Spleen (tissue), 11 donors: ENCODE data around the gene LRRN4. TPM values are rescaled to one million over a fixed set of nuclear protein-coding genes. Genes with fewer than 3 reads are reported as not detected.

ENCODE experiments used
- DNase-seq: peaks from one replicate; pipeline ENCODE4 v3.0.0-alpha.2; 2020
- H3K27ac ChIP-seq, 8 donors: fragments of 200-600 bp; sonication (generic) in 7 of 8; 1 replicate in 4 of 8; 2 replicates in 4 of 8; pipeline versions ENCODE4 v1.5.0 to v1.8.0; 2016 to 2021; ENCODE audit warnings: inconsistent platforms in 4 of 8, mild to moderate bottlenecking in 4 of 8, moderate library complexity in 1 of 8
- H3K27me3 ChIP-seq, 7 donors: fragments of 200-600 bp; sonication (generic) in 6 of 7; replicated peaks in 1 of 7; 1 replicate in 4 of 7; 2 replicates in 3 of 7; pipeline versions ENCODE4 v1.5.0 to v1.8.0; 2016 to 2021; ENCODE audit warnings: inconsistent platforms in 3 of 7, mild to moderate bottlenecking in 1 of 7
- H3K36me3 ChIP-seq, 6 donors: fragments of 200-600 bp; sonication (generic) in 5 of 6; 1 replicate in 4 of 6; 2 replicates in 2 of 6; pipeline versions ENCODE4 v1.5.0 to v1.8.0; 2016 to 2021; ENCODE audit warnings: inconsistent platforms in 2 of 6
- H3K4me1 ChIP-seq, 6 donors: fragments of 200-600 bp; sonication (generic) in 5 of 6; 1 replicate in 3 of 6; 2 replicates in 3 of 6; pipeline versions ENCODE4 v1.5.0 to v1.8.0; 2016 to 2021; ENCODE audit warnings: inconsistent platforms in 3 of 6
- H3K4me3 ChIP-seq, 8 donors: fragments of 200-600 bp; sonication (generic) in 7 of 8; 1 replicate in 4 of 8; 2 replicates in 4 of 8; pipeline versions ENCODE4 v1.5.0 to v1.8.0; 2016 to 2021; ENCODE audit warnings: inconsistent platforms in 4 of 8, mild to moderate bottlenecking in 4 of 8, moderate library complexity in 2 of 8
- H3K9me3 ChIP-seq, 8 donors: fragments of 200-600 bp; sonication (generic) in 7 of 8; 1 replicate in 4 of 8; 2 replicates in 4 of 8; pipeline versions ENCODE4 v1.5.0 to v1.8.0; 2016 to 2021; ENCODE audit warnings: inconsistent platforms in 4 of 8
- CTCF ChIP-seq, 11 experiments: fragments of 200-600 bp in 7 of 11; fragments of 450-650 bp in 4 of 11; sonication (generic) in 4 of 11; IDR thresholded peaks in 8 of 11; conservative IDR thresholded peaks in 3 of 11; 1 replicate in 7 of 11; 2 replicates in 4 of 11; pipeline versions ENCODE4 v1.4.0 to v1.8.0; 2016 to 2021; ENCODE audit warnings: antibody characterized with exemption in 11 of 11, inconsistent platforms in 4 of 11, mild to moderate bottlenecking in 1 of 11
- POLR2A ChIP-seq, 3 donors: fragments of 450-650 bp; IDR thresholded peaks; one replicate each; pipeline ENCODE4 v1.5.1; 2017; ENCODE audit warnings: antibody characterized with exemption in 3 of 3, mild to moderate bottlenecking in 1 of 3
- POLR2AphosphoS5 ChIP-seq, 3 donors: sonication (generic); formaldehyde crosslinking; IDR thresholded peaks; one replicate each; pipeline ENCODE4 v1.5.1; 2017; ENCODE audit warnings: antibody characterized with exemption in 3 of 3
- WGBS, 5 donors: extraction: QIAGEN DNeasy Blood & Tissue Kit in 3 of 5; methylation state at CpG; one replicate each; pipeline versions ENCODE4 v1.1.5 to v1.1.7; 2013 to 2018; 5-methylcytosine and 5-hydroxymethylcytosine counted together
- intact Hi-C: fragments of 100-400 bp; cut with DNase I; formaldehyde crosslinking; loops from one replicate; pipeline ENCODE4 v1.15.0; 2023; ENCODE audit warnings: low total_unique reads
- polyA plus RNA-seq, 3 donors: library from polyadenylated mRNA; stranded (reverse); fragments of 200-250 nt; gene quantifications; one replicate each; pipeline ENCODE4 v1.2.1, GENCODE V29; 2013
- total RNA-seq, 7 donors: library from RNA; depleted of rRNA in 3 of 7; stranded (reverse); fragments of >200 nt in 3 of 7; fragmentation: NEBNext Ultra II Directional in 4 of 7; extraction: Animal tissue kit (Norgen Biotek cat#: 25700) in 4 of 7; gene quantifications; one replicate each; pipeline versions ENCODE4 v1.1.0 to v1.2.1, GENCODE V29; 2016 to 2021
- donor health status: healthy with polysubstance abuse.
- donor health status: DM: no; HTN: no; CAD: no; lungs with moderate emphysema.
- donor health status: DM: no; HTN: no; CAD: no.
- donor health status: Bipolar disorder and iron deficiency.
- donor health status: healthy.
- donor health status: DM: no; HTN: no; CAD: no.
- donor health status: DM: yes; HTN: yes; CAD: no.

The LRRN4 gene
- total and polyA plus RNA-seq, 10 donors, result 0.13 to 0.18 TPM; not detected in 8

DNA sequence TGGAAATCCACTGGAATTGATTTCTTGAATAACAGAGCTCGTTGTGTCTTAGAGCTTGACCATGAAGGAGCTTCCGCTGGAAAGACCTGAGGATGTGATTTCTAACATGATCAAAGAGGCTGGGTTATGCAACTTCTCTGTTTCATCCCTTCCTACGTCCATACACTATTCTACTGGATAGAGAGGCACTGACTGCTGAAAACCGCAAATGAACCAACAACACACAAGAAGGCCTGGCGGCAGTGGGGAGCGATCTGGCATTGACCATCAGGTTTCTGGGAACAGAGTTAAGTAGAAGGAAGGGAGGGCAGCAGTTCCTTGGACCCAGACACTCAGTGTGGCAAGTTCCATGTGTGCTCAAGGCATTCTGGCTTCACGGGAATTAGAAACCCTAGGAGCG is 13.3 kb downstream of the LRRN4 start:
- no peaks in the 10 kb centered on the region for H3K9me3 ChIP-seq
- TF ChIP-seq POLR2AphosphoS5 (IDR thresholded peaks at IDR 0.05) (no peak), POLR2A (IDR thresholded peaks at IDR 0.05) (no peak), CTCF (IDR thresholded peaks at IDR 0.05 in 8 of 11, conservative IDR thresholded peaks at IDR 0.05 in 3 of 11) (no peak)
- no peak for DNase-seq
- no peaks in the 10 kb centered on the region for H3K27me3 ChIP-seq
- H3K27ac ChIP-seq, result no peak overlapping the region
- intact Hi-C loops, result no loop called here
- no peak overlapping the region for H3K4me3 ChIP-seq
- H3K4me1 ChIP-seq, result no peaks in the 10 kb centered on the region
- WGBS, 5 donors, result 85 to 98% (median 95%) methylated on average over 8 of the region's 8 CpGs
- H3K36me3 ChIP-seq, result peaks cover 0 to 72% (median 60%) of the 10 kb centered on the region in 6 donors

DNA sequence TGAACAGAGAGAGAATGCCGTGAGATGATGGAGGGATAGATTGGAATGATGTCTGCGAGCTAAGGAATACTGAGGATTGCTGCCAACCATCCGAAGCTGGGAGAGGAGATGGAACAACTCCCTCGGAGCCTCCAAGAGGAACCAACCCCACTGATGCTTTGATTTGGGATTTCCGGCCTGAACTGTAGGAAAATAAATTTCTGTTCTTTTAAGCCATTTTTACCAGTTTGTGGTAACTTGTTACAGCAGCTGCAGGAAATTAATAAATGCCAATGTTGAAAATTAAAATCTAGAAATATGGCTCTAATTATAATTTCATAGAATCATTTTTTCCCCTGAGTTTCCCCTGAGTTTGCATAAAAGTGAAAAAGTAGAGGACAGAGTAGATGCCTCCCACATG is 14.1 kb downstream of the LRRN4 start:
- H3K4me3 ChIP-seq, result no peak overlapping the region
- intact Hi-C loops, result no loop called here
- peaks cover 0 to 79% (median 67%) of the 10 kb centered on the region in 6 donors for H3K36me3 ChIP-seq
- H3K27me3 ChIP-seq, result no peaks in the 10 kb centered on the region
- DNase-seq, result no peak
- TF ChIP-seq POLR2AphosphoS5 (IDR thresholded peaks at IDR 0.05) (no peak), POLR2A (IDR thresholded peaks at IDR 0.05) (no peak), CTCF (IDR thresholded peaks at IDR 0.05 in 8 of 11, conservative IDR thresholded peaks at IDR 0.05 in 3 of 11) (no peak)
- H3K9me3 ChIP-seq, result no peaks in the 10 kb centered on the region
- peaks cover 0 to 1% (median 0%) of the 10 kb centered on the region in 6 donors for H3K4me1 ChIP-seq
- H3K27ac ChIP-seq, result no peak overlapping the region
- WGBS, 5 donors, result 89 to 96% (median 91%) methylated on average over 5 of the region's 5 CpGs

- Histone ChIP-seq H3K27me3 (no peaks in the 10 kb centered on the region), H3K9me3 (no peaks in the 10 kb centered on the region), H3K36me3 (peaks cover 0 to 94% (median 78%) of the 10 kb centered on the region in 6 donors), H3K27ac (no peak overlapping the region), H3K4me3 (no peak overlapping the region), H3K4me1 (peaks cover 0 to 16% (median 6%) of the 10 kb centered on the region in 6 donors)
- 93 to 100% (median 98%) methylated on average over 3 of the region's 3 CpGs for WGBS, 5 donors
- TF ChIP-seq POLR2A (IDR thresholded peaks at IDR 0.05) (no peak), CTCF (IDR thresholded peaks at IDR 0.05 in 8 of 11, conservative IDR thresholded peaks at IDR 0.05 in 3 of 11) (no peak), POLR2AphosphoS5 (IDR thresholded peaks at IDR 0.05) (no peak)
- intact Hi-C loops, result no loop called here
- no peak for DNase-seq
Measured at GRCh38 chr20:6038256-6038655, 15.6 kb downstream of the LRRN4 start.

DNA sequence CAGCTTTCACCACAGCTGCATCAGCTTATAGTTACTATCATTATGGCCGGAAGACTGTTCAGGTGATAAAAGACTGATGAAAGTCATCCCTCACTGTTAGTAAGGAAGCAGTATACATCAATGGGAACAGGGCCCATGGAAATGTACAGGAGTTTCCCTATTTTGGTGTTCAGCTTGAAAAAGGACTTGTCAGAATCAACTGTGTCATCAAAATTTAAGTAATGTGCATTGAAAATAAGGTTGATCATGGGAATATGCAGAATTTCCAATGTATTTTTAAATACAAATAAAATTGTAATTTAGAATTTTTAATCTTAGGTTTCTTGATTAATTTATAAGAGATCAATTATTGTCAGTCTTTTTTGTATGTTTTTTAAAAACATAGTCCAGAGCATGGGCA is 16.8 kb downstream of the LRRN4 start:
- Histone ChIP-seq H3K36me3 (peaks cover 0 to 100% (median 82%) of the 10 kb centered on the region in 6 donors), H3K4me1 (peaks cover 0 to 17% (median 6%) of the 10 kb centered on the region in 6 donors)
- DNase-seq, result no peak

More for the DNA sequence above, 16.8 kb downstream of the LRRN4 start:
- H3K27me3 ChIP-seq, result no peaks in the 10 kb centered on the region
- WGBS, 5 donors, result 88 to 100% (median 96%) methylated on average over 1 of the region's 1 CpG
- intact Hi-C loops, result no loop called here
- no peaks in the 10 kb centered on the region for H3K9me3 ChIP-seq
- no peak overlapping the region for H3K4me3 ChIP-seq
- no peak overlapping the region for H3K27ac ChIP-seq
- no peak for TF ChIP-seq CTCF (IDR thresholded peaks at IDR 0.05 in 8 of 11, conservative IDR thresholded peaks at IDR 0.05 in 3 of 11)
- no peak for TF ChIP-seq POLR2A (IDR thresholded peaks at IDR 0.05)
- TF ChIP-seq POLR2AphosphoS5 (IDR thresholded peaks at IDR 0.05), result no peak
